Vagina (tissue), 2 donors: Measurements from ENCODE around the gene GJD2.

ENCODE experiments used
- POLR2AphosphoS5 ChIP-seq, 2 donors: sonication (generic); formaldehyde crosslinking; IDR thresholded peaks; one replicate each; pipeline ENCODE4 v1.9.0; 2017; ENCODE audit warnings: antibody characterized with exemption in 2 of 2, mild to moderate bottlenecking in 2 of 2, low read depth in 1 of 2; ENCODE audit not compliant: insufficient read depth in 1 of 2
- TF ChIP-seq, protein P1 (sequence below), 3 experiments: fragments of 450-650 bp in 2 of 3; fragments of 200-600 bp in 1 of 3; sonication (generic) in 1 of 3; IDR thresholded peaks; one replicate each; pipeline ENCODE4 v1.5.1; 2017 to 2019; ENCODE audit warnings: antibody characterized with exemption in 3 of 3, mild to moderate bottlenecking in 2 of 3, moderate library complexity in 2 of 3

- TF ChIP-seq, protein P1, sequence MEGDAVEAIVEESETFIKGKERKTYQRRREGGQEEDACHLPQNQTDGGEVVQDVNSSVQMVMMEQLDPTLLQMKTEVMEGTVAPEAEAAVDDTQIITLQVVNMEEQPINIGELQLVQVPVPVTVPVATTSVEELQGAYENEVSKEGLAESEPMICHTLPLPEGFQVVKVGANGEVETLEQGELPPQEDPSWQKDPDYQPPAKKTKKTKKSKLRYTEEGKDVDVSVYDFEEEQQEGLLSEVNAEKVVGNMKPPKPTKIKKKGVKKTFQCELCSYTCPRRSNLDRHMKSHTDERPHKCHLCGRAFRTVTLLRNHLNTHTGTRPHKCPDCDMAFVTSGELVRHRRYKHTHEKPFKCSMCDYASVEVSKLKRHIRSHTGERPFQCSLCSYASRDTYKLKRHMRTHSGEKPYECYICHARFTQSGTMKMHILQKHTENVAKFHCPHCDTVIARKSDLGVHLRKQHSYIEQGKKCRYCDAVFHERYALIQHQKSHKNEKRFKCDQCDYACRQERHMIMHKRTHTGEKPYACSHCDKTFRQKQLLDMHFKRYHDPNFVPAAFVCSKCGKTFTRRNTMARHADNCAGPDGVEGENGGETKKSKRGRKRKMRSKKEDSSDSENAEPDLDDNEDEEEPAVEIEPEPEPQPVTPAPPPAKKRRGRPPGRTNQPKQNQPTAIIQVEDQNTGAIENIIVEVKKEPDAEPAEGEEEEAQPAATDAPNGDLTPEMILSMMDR (IDR thresholded peaks at IDR 0.05) = no peak
- TF ChIP-seq POLR2AphosphoS5 (IDR thresholded peaks at IDR 0.05; ENCODE audit: insufficient read depth in 1 of 2, low read depth in 1 of 2) = no peak
Observed at GRCh38 chr15:34721802-34722438, 32.9 kb downstream of the GJD2 start.
